Measurements from ENCODE around the gene ALOX15. TPM values are rescaled to one million over a fixed set of nuclear protein-coding genes. Genes with fewer than 3 reads are reported as not detected.
"Not testable (repeated sequence)": the region's sequence is repeated elsewhere in the genome, so short reads cannot be mapped to it uniquely, and the experiment has no call there.

ALOX15 gene
- total RNA-seq, 3 donors from 2014 or later (not counting 1 experiment from before 2014, with no cell fraction given): not detected

DNA sequence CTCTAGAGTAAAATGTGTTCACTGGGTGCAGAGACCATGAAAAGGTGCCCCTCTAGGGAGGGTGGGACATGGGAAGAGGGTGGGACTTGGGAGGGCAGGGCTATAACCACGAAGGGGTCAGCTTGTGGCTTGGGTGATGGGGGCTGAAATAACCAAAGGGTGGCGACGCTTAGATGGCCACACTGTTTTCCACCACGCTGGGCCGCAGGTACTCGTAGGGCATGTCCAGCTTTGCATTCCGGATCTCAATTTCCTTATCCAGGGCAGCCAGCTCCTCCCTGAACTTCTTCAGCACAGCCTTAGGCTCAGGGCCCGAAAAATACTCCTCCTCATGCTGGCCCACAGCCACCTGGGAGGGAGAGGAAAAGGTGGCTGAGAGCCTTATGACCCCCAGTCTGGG is 10.0 kb downstream of the ALOX15 start:
- no peak overlapping the region for H3K27ac Mint-ChIP-seq
- peaks cover 11% of the 10 kb centered on the region for H3K4me1 ChIP-seq (ENCODE audit: control insufficient read depth, insufficient read depth, low read length)
- H3K9me3 ChIP-seq (ENCODE audit: control insufficient read depth, insufficient read depth, low read length): no peaks in the 10 kb centered on the region
- H3K36me3 Mint-ChIP-seq: no peaks in the 10 kb centered on the region
- H3K27ac ChIP-seq (ENCODE audit: low read length): no peak overlapping the region
- no peaks in the 10 kb centered on the region for H3K9me3 Mint-ChIP-seq
- peaks cover 39 to 43% of the 10 kb centered on the region in 2 donors for H3K27me3 Mint-ChIP-seq (ENCODE audit: low read depth in 2 of 2)
- TF ChIP-seq, protein P1, sequence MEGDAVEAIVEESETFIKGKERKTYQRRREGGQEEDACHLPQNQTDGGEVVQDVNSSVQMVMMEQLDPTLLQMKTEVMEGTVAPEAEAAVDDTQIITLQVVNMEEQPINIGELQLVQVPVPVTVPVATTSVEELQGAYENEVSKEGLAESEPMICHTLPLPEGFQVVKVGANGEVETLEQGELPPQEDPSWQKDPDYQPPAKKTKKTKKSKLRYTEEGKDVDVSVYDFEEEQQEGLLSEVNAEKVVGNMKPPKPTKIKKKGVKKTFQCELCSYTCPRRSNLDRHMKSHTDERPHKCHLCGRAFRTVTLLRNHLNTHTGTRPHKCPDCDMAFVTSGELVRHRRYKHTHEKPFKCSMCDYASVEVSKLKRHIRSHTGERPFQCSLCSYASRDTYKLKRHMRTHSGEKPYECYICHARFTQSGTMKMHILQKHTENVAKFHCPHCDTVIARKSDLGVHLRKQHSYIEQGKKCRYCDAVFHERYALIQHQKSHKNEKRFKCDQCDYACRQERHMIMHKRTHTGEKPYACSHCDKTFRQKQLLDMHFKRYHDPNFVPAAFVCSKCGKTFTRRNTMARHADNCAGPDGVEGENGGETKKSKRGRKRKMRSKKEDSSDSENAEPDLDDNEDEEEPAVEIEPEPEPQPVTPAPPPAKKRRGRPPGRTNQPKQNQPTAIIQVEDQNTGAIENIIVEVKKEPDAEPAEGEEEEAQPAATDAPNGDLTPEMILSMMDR (IDR thresholded peaks at IDR 0.05): no peak
- ATAC-seq (no peak), DNase-seq (no peak)
- WGBS (ENCODE audit: insufficient coverage): 82% methylated on average over 8 of the region's 8 CpGs
- intact Hi-C loops (cut with micrococcal nuclease): no loop called here
- H3K36me3 ChIP-seq (ENCODE audit: control insufficient read depth, insufficient read depth, low read length): no peaks in the 10 kb centered on the region
- peaks cover 0 to 10% of the 10 kb centered on the region in 2 donors for H3K4me1 Mint-ChIP-seq
- no peak overlapping the region for H3K4me3 ChIP-seq (ENCODE audit: low read length)
- H3K27me3 ChIP-seq (ENCODE audit: control insufficient read depth, insufficient read depth, low read length): no peaks in the 10 kb centered on the region
- no peak overlapping the region for H3K4me3 Mint-ChIP-seq

DNA sequence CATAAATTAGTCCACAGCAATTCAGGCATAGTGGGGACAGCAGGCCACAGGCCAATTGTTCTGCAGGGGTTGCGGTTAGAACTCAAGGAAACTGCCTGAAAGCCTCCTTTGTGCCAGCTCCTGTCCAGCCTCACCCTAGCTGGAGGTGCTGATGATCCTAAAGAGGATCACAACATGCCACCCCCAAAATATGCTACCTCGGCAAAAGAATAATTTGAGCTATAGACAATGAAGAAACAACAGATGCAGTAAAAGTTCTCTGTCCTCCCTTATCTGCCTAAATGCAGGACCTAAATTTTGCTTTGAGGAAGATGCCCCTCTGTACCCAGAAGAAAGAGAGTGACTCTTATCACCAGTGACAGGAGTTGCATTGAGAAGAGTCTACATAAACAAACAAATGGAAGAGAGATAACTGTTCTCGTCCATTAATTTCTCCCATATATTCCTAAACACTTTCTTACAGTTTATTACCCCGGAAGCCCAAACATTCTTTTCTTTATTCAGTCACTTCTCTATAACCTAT is 14.7 kb downstream of the ALOX15 start:
- H3K4me3 ChIP-seq (ENCODE audit: low read length): no peak overlapping the region
- TF ChIP-seq, protein P1 (IDR thresholded peaks at IDR 0.05): no peak
- H3K36me3 Mint-ChIP-seq: no peaks in the 10 kb centered on the region
- no peak overlapping the region for H3K27ac Mint-ChIP-seq
- intact Hi-C loops (cut with micrococcal nuclease): loop anchor here (1.0 kb wide), 1 partner anchor 206 kb away; no protein-coding TSS in a partner anchor
- WGBS (ENCODE audit: insufficient coverage): 98% methylated on average over 4 of the region's 4 CpGs
- H3K9me3 Mint-ChIP-seq: no peaks in the 10 kb centered on the region
- no peaks in the 10 kb centered on the region for H3K9me3 ChIP-seq (ENCODE audit: control insufficient read depth, insufficient read depth, low read length)
- peaks cover 17 to 19% of the 10 kb centered on the region in 2 donors for H3K27me3 Mint-ChIP-seq (ENCODE audit: low read depth in 2 of 2)
- no peak for DNase-seq
- H3K4me3 Mint-ChIP-seq: no peak overlapping the region
- ATAC-seq: no peak
- H3K36me3 ChIP-seq (ENCODE audit: control insufficient read depth, insufficient read depth, low read length): no peaks in the 10 kb centered on the region
- no peaks in the 10 kb centered on the region for H3K27me3 ChIP-seq (ENCODE audit: control insufficient read depth, insufficient read depth, low read length)
- no peaks in the 10 kb centered on the region for H3K4me1 Mint-ChIP-seq
- H3K4me1 ChIP-seq (ENCODE audit: control insufficient read depth, insufficient read depth, low read length): peaks cover 4% of the 10 kb centered on the region
- H3K27ac ChIP-seq (ENCODE audit: low read length): no peak overlapping the region

DNA sequence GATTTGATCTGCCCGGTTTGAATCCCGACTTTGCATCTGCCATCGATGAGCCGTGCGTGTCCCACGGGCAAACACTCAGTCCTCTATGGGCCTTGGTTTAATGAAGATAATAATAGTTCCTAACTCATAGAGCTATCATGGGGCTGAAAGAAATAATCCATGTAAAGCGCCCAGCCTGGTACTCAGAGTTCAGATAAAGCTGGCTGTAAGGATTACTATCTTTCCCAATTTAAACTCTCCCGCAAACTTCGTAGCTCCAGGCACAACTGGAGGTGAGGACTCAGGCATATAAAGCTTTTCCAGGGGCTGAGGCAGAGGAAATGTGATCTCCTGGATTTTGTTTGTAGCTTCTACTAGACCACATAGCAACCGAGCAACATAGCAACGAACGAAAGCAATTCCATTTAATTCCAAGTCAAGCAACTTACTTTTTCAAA is 16.3 kb downstream of the ALOX15 start:
- Mint-ChIP-seq H3K27me3 (ENCODE audit: low read depth in 2 of 2) (peaks cover 17% of the 10 kb centered on the region in 2 donors), H3K9me3 (no peaks in the 10 kb centered on the region), H3K27ac (no peak overlapping the region), H3K4me1 (no peaks in the 10 kb centered on the region), H3K4me3 (no peak overlapping the region), H3K36me3 (no peaks in the 10 kb centered on the region)
- DNase-seq: no peak
- Histone ChIP-seq H3K4me3 (ENCODE audit: low read length) (no peak overlapping the region), H3K27ac (ENCODE audit: low read length) (no peak overlapping the region), H3K36me3 (ENCODE audit: control insufficient read depth, insufficient read depth, low read length) (no peaks in the 10 kb centered on the region), H3K9me3 (ENCODE audit: control insufficient read depth, insufficient read depth, low read length) (no peaks in the 10 kb centered on the region), H3K4me1 (ENCODE audit: control insufficient read depth, insufficient read depth, low read length) (peaks cover 4% of the 10 kb centered on the region), H3K27me3 (ENCODE audit: control insufficient read depth, insufficient read depth, low read length) (no peaks in the 10 kb centered on the region)
- intact Hi-C loops (cut with micrococcal nuclease): no loop called here
- ATAC-seq: no peak
- WGBS (ENCODE audit: insufficient coverage): 96% methylated on average over 12 of the region's 12 CpGs
- TF ChIP-seq, protein P1 (IDR thresholded peaks at IDR 0.05): no peak

DNA sequence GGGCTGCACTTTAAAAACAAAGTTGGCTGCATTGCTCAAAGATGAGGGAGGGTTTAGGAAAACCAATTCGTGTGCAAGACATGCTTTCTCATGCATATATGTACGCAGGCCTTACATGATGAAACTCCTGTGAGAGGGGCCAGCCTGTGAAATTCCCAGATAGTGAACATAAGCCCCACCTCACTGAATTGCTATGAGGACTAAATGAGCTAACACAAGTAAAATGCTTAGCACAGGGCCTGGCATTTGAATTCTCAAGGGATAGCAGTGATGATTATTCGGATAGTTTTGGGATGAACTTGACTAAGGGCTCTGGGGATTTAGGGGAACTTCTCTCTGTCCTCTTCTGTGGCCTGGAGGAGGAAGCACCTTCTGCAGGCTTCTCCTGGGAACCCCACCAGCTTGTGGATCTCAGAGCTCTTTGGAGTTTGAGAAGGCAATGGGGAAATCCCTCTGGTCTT is 17.0 kb downstream of the ALOX15 start:
- H3K27ac ChIP-seq (ENCODE audit: low read length); H3K4me1 Mint-ChIP-seq; H3K27me3 ChIP-seq (ENCODE audit: control insufficient read depth, insufficient read depth, low read length); H3K36me3 Mint-ChIP-seq; ATAC-seq; H3K4me1 ChIP-seq (ENCODE audit: control insufficient read depth, insufficient read depth, low read length); H3K9me3 ChIP-seq (ENCODE audit: control insufficient read depth, insufficient read depth, low read length); H3K9me3 Mint-ChIP-seq; DNase-seq; H3K4me3 ChIP-seq (ENCODE audit: low read length); H3K27ac Mint-ChIP-seq; H3K4me3 Mint-ChIP-seq; intact Hi-C loops (cut with micrococcal nuclease); H3K36me3 ChIP-seq (ENCODE audit: control insufficient read depth, insufficient read depth, low read length): not testable (repeated sequence)
- H3K27me3 Mint-ChIP-seq (ENCODE audit: low read depth in 2 of 2): peaks cover 17% of the 10 kb centered on the region in 2 donors
- 69% methylated on average over 3 of the region's 3 CpGs for WGBS (ENCODE audit: insufficient coverage)
